H4 (cell line): ENCODE data around the gene COLQ. TPM values are rescaled to one million over a fixed set of nuclear protein-coding genes. Genes with fewer than 3 reads are reported as not detected.
A peak's percentile ranks its signal among the peaks of the same experiment; 100 is the strongest.
"Not testable (repeated sequence)": the region's sequence is repeated elsewhere in the genome, so short reads cannot be mapped to it uniquely, and the experiment has no call there.

Experiments used
- DNase-seq: peaks from one replicate; pipeline ENCODE4 v3.0.0-alpha.2; 2015; ENCODE audit warnings: low spot score
- total RNA-seq: library from RNA; depleted of rRNA; stranded (reverse); fragments of >200 nt; shearing (Covaris generic); gene quantifications from 2 replicates; pipeline ENCODE4 v1.2.3, GENCODE V29; 2014; rRNA removed

Gene COLQ
- not detected in 2 replicates for total RNA-seq

DNA sequence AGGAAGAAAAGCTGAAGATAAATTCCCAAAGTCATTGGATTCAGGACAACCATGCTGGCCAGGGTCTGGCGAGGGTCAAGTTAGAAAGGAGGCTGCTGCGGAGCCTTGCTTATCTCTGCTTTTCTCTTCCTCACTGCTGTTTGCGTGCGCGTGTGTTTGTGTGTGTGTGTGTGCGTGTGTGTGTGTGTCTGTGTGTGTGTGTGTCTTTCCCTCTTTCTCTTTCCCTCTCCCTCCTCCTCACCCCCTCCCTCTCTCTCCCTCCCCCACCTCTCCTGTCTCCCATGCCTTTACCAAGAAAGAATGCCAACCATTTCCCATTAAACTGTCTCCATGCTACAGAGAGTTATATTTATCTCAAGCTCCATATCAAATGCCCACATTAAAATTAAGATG, at the start of gene COLQ:
TSS of gene COLQ (minus strand) at position 134 of the 393 bp plus-strand sequence. CDS start at position 53, 81 bp downstream.
- no peak for DNase-seq

DNA sequence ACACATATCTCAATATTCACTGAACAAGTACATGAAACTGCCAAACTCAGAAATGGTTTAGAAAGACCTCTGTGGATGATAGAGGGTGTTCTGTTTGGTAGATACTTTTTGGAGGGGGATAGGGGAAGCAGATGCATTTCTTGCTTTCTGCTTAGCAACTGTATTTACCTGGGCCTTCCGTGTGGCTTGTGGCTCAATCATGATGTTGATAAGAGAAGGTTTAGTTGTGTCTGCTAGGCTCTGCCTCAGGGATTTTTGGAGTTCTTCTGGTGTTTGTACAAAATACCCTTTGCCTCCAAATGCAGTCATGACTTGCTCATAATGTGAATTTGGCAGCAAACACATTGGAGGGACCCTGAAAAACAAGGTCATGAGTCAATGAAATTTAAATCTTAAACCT, 41.7 kb upstream of the COLQ start:
- no peak for DNase-seq

DNA sequence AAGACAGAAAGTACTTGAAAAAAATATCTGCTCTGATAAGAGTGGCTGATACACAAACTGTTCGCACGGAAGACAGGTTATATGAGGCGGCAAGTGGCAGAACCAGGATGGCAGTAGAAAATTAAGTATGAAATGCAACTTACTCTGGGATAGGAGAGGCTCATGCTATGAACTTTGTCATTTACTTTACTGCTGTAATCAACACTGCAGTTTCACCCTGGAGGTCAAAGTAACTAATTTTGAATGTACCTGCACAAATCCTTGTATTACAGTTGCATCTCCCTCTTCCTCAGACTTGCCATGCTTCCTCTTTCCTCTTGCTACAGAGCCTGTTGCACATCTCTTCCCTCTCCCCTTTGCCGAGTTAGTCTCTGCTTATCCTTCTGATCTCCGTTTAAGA, 41.1 kb upstream of the COLQ start:
- no peak for DNase-seq

DNA sequence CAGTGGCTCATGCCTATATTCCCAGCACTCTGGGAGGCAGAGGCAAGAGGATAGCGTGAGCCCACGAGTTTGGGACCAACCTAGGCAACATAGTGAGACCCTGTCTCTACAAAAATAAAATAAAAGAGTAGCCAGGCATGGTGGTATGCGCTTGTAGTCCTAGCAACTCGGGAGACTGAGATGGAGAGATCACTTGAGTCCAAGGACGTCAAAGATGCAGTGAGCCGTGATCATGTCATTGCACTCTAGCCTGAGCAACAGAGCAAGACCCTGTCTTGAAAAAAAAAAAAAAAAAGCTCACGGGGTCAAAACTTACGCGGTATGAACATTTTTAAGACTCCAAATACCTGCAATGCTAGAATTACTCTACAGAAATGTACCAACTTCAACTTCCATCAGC, 37.1 kb upstream of the COLQ start:
- DNase-seq = no peak

DNA sequence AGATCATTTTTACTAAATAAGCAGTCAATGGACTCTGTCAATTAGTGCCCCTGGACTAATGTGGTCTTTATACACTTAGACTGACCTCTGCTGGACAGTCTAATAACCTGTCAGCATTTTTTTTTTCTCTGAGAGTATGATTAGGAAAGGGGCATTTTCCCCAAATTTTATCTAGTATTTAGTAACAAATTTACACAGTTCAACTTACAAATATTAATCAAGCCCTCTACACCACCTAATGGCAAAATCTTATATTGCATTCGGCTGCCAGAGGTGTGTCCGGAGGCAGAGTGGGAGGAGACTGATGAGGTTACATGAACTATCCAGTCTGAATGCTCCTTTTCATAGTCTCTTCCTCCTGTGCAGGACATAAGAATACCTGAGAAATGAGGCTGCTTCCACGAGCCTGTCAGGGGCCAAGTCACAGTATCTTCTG, 36.0 kb upstream of the COLQ start:
- DNase-seq = peak; percentile 60

DNA sequence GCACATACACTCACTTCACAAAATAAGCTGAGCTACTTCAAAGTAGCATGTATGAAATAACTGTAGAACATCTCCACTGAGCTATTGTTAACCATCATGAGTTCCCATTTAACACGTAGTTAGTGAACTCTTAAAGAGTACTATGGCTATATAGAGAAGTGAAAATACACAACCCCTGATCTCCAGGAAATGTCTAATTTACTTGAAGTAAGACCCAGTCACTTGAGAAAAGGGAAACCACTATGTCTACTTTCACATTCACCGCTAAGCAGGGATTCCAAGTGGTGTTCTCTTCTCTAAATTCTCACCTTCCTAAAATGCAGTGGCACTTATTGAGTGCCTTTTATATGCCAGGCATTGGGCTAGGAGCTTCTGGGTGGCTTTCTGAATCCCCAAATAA, 35.0 kb upstream of the COLQ start:
- no peak for DNase-seq

DNA sequence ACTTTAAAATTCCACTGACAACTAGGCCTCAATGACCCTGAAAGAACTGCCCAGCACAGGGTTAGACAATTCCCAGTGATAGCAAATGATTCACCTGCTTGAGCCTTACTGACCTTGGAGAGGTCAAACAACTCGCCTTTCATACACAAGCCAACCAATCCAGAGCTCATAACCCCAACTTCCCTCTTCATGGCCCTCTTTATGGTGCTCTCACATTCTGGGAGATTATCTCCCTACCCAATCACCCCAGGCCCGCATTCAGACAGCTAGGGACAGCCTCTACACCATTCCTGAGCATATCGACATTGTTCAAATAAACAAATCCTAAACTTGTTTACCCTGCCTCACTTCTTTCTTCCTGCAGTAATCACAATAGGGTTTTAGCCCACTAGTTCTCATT, 32.2 kb upstream of the COLQ start:
- no peak for DNase-seq

DNA sequence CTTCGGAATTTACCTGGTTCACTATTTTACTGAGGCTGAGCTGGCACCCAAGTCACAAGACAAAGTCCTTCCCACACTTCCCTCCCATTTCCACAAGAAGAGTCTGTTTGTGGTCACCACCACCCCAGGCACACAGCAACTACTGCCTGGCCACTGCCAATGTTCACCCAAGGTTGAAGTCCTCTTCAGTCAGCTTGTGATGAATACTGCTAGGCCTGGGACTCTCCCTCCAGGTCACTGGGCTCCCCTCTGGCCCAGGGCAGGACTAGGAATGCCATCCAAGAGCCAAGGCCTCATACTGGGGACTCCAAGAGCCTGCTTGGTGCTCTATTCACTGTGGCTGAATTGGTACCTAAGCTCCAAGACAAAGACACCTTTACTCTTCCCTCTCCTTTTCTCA, 30.4 kb upstream of the COLQ start:
- no peak for DNase-seq

DNA sequence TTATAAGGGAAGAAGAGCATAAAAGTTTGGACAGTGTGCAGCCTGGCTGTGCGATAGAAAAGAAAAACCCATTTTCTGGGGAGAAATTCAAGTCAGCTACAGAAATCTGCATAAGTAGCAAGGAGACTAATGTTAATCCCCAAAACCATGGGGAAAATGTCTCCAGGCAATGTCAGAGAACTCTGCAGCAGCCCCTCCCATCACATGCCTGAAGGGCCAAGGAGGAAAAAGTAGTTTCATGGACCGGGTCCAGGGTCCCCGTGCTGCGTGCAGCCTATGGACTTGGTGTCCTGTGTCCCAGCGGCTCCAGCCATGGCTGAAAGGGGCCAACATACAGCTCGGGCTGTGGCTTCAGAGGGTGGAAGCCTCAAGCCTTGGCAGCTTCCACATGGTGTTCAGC, 28.3 kb upstream of the COLQ start:
- no peak for DNase-seq

DNA sequence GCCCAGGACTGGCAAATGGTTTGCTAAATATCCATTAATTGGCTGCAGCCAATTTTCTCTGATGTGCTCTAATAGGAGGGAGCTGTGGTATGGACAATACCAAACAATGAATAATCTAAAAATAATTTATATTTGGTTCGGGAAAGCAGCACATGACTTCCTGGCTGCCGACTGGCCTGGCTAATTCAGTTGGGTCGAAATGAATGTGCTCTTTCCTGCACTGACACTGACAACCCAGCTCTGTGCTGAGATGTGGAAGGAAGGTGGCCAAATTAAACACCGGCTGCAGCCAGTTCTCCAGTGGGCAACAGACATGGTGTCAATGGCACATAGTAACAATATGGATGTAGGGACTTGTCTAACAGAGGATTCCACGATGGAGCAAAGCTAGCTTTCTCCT, 21.1 kb upstream of the COLQ start:
- no peak for DNase-seq

DNA sequence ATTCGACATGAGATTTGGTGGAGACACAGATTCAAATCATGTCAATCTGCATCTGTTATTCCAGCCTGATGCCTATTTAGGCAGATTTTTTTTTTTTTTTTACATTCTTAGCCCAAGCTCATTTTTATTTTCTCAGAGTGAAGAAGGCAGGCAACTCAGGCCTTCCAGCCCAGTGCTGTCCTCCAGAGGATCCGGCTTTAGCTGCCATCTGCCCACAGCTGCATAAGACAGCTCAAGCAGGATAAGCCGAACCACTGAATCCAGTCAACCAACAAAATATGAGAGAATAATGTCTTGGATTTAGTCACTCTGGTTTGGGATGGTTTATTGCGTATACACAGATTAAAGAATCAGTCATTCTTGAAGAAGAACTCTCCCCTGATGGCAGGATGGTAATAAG, 19.9 kb upstream of the COLQ start:
- no peak for DNase-seq

DNA sequence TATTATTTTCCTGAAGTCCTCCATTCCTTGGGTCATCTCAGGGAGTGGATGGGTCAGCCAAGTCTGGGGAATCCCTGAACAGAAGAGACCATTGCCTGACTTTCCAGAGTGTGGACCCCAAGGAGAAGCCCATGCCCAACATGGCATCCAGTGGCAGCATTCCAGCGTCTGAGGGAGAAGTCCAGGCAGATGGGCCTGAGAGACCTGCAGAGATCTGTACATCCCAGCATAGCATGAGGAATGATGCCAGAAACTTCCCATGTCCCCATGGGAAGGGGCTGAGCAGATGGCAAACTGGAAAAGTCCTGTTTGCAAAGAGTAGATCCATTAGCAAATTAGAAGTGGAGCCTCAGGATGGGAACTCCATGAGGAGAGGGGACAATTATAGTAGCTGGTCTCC, 17.6 kb upstream of the COLQ start:
- no peak for DNase-seq

DNA sequence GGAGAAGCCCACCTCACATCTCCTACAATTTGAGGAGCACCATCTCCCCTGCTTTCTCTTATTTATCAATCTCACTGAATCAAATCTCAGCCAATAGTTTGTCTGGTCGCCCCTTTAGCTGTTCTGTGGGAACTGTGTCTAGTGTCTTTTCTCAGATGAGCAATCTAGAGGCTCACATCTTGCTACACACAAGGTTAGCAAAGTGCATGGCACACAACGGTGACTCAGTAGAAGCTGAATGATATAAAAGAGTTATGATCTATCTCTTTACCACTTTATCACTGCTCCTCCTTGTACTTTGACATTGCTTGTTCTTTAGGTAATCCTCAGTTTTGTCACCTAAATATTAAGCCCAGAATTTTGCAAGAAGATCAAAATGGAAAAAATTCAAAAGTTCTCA, 16.8 kb upstream of the COLQ start:
- no peak for DNase-seq

DNA sequence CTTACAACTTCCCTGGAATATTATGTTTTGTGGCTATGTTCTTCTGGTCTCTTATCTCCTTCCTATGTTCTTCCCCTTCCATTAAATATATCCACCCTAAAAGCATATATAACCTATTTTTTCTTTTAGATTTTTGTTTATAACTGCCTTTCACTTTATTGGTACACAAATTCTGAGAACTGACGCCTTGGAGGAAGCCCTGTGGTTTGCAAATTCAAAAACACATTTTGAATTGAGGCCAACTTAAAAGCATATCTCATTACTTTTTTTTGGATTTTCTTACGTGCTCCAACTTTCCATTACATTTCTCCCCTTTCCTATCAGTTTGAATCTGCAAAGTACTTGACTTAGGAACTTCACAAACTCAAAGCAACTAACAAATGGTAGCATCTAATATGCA, 15.3 kb upstream of the COLQ start:
- no peak for DNase-seq

DNA sequence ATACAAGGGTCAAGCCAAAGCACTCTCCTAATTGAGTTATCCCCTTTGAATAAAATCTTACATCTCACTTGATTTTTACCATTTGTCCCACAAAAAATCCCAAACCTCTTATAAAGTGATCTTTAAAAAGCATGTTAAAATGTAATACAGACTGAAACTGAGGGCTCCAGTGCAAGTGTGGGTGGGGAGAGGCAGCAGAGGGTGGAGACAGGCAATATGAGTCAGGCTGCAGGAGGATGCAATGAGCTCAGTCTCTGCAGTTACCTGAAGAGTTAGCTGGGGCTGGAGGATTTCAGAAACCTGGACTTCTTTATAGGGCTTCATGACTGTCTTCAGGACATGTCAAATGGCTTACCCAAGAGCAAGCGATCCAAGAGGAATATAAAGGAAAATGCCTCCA, 14.2 kb upstream of the COLQ start:
- no peak for DNase-seq

DNA sequence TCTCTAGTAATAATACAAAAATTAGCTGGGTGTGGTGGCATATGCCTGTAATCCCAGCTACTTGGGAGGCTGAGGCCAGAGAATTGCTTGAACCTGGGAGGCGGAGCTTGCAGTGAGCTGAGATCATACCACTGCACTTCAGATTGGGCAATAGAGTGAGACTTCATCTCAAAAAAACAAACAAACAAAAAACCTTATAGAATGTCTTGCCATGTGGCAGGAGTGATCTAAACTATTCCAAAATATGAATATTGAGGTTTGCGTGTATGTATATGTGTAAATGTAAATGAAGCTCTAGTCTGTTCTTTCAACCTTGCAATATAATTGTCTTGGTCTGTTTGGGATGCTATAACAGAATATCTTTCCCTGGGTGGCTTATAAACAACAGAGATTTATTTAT, 11.1 kb upstream of the COLQ start:
- DNase-seq = not testable (repeated sequence)

DNA sequence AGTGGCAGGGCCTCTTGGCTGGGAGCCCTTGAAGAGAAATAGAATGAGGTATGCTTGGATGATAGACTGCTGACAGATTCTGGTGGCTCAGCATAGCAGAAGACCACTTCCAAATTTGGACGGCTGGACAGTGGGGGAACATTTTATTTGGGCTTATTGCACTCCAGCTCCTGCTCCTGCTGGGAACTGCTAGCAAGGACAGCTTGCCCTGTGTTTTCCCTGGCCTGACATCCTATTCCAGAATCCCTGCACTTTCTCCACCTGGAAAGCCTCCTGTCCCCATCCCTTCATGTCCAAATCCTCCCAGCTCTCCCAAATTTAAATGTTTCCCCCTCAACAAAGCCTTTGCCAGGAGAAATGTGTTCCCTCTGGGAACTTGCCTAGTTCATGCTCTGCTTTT, 9.8 kb upstream of the COLQ start:
- DNase-seq = no peak

DNA sequence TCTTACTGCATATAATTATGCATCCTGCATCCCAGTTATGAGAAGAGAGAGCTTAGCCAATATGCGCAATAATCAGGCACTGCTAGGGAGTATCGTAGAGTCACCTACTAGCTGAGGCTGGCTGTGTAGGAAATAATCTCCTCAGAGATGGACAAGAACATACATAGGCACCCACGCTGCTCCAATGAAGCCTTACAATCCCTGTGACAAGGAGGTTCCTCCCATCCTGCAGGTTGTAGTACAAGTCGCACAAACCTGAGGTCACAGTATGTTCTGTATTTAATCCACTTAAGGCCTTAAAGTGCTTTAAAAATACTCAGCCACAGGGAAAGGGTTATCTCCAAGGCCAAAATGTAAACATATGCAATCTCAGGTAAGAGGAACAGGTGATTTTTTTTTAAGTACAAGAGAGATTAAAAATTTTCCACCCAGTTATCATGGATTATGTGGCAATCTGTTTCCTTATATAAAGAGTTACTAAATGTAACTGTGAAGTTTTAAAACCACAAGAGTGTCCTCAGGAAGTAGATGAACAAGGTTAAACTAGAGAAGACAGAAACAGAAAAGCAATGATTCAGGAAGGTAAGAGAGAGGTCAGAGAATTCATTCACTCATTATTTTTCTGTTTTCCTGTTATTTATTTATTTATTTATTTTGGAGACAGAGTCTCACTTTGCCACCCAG, 7.5 kb upstream of the COLQ start:
- no peak for DNase-seq

DNA sequence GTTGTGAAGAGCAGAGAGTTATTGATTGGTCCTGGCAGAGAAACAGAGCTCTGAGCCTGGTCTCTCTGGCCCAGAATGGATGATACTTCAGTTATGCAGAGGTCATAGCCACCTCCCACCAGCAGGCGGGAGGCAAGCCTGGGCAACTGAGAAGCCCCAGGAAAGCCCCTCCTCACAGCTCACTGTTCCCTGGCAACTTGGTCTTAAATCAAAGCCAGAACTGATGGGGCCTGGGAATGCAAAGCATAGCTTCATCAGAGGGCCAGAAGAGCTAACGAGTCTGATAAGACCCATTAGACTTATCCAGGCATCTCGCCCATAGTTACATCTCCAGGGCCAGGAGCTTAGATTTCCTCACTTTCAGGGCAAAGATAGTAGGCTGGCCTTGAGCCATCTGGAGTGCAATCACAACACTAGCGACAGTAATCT, 5.5 kb upstream of the COLQ start:
- DNase-seq = no peak

DNA sequence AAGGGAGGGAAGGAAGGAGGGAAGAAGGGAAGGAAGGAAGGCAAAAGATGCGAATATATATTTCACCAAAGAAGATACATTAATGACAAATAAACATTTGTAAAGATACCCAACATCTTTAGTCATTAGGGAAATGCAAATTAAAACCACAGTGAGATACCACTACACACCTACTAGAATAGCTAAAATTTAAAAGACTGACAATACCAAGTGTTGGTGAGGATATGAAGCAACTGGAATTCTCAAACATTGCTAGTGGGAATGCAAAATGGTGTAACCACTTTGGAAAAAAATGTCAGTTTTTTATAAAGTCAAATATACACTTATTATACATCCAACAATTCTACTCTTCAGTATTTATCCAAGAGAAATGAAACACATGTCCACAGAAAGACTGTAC, 4.3 kb upstream of the COLQ start:
- DNase-seq = no peak

DNA sequence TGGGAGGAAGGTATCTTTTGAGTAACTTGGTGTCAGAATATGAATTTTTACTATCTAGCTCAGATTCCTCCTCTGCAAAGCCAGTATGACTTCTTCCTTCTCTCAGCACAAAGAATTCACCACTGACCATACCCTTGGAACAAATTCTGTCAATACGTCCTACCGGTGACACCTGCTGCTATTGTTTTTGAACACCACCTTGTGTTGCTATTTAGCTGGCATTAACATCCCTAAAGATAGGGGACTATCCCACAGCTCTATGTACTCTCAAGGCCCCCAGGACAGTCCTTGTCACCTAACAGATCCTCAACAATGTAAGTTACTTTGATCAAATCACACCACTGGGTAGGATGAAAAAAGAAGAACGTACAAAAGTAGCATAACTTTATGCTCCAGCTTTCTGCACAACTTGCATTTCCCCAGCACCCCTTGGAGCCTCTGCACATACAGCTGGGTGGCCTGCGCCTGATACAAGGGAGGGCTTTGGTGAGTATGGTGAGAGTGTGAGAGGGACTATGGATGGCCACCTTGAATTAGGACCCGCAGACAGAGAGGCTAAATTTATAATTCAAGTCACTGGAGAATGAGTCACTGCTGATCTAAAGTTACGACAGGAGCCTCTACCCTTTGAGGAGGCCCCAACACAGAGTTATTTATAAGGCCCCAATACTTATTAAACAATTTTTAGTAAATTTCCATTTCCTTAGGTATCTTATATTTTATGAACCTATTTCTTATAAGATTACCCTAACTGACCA, 2.3 kb upstream of the COLQ start:
- DNase-seq = no peak

DNA sequence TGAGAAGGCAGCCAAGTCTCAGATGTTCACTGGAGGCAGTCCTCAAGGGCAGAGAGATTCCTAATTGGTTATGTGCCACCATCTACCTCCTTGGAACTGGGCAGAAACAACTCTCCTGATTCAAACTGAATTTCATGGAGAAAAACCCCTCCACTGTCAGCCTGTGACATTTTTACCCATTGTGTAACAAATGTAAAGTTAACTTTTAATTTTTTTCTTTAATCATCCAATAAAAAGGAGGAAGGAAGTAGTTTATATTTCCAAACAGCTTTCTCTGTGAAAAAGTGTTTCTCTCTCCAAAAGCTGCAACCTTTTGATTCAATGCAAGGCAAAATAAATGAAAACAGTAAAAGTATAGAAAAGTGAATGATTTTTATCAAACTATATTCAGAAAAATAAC, 510 bp upstream of the COLQ start:
- DNase-seq = no peak

DNA sequence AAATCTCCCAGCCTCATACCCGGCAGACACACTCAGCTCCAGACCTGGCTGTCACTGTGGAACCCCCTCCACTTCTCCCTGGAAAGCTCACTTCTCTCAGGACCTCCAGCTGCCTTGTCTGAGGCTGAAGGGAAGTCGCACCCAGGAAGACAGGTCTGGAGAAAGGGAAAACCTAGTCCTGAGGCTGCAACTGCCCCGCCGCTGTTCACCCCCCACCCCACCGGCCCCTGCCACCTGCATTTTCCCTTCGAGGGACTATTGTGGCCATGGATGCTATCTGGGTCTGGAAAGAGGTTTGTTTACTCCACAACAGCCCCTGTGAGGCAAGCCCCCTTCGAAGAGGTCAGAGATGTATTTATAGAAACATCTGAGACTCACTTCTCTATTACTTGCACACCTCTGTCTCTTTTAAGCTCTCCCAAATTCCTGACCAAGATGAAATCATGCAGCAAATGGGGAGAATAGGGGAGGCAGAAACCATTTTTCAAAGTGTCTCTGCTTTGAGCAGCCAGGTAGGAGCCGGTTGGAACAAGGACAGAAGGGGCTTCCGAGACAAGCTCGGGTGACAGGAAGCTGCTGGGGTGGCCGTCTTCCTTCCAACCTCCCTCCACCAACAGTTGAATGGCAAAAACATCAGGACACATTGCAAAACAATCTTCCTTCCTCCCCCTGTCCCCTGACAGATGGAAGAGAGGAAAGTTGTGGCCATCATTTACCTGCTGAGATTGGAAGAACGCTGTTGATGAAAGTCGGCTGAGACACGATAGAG, 518 bp downstream of the COLQ start:
- no peak for DNase-seq
